Measurements from ENCODE around the gene MTUS2.

DNA sequence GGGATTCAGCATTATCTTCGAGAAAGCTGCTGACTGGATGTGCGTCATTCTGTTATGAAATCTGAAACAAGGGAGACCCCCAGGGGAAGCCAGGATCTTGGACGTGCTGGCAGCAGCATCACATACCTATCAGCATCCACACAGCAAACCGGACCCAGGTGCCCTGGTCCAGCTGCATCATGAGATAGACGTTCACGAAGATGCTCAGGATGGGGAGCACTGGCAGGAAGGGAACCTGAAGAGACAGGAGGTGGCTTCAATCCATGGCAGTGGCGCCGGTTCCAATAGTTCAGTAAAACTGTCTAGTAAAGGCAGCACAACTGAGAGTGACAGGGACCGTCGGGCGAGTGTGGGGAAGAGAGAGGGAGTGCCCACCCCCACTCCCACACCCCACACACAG is 695.9 kb downstream of the MTUS2 start:
- no peak for TF ChIP-seq EZH2phosphoT487 (IDR thresholded peaks at IDR 0.05; ENCODE audit: borderline replicate concordance, low read length)
- TF ChIP-seq, protein P1, sequence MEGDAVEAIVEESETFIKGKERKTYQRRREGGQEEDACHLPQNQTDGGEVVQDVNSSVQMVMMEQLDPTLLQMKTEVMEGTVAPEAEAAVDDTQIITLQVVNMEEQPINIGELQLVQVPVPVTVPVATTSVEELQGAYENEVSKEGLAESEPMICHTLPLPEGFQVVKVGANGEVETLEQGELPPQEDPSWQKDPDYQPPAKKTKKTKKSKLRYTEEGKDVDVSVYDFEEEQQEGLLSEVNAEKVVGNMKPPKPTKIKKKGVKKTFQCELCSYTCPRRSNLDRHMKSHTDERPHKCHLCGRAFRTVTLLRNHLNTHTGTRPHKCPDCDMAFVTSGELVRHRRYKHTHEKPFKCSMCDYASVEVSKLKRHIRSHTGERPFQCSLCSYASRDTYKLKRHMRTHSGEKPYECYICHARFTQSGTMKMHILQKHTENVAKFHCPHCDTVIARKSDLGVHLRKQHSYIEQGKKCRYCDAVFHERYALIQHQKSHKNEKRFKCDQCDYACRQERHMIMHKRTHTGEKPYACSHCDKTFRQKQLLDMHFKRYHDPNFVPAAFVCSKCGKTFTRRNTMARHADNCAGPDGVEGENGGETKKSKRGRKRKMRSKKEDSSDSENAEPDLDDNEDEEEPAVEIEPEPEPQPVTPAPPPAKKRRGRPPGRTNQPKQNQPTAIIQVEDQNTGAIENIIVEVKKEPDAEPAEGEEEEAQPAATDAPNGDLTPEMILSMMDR (conservative IDR thresholded peaks at IDR 0.05; ENCODE audit: low read depth, low read length): no peak
- TF ChIP-seq EZH2 (IDR thresholded peaks at IDR 0.05; ENCODE audit: low read length, unreplicated experiment): no peak
